Activated naive CD8-positive, alpha-beta T cell treated with anti-CD3 and anti-CD28 coated beads, Interleukin-2, amount 50 U/mL, for 16 hours (primary cell): ENCODE measurements around the gene BACE1.
"Not testable (repeated sequence)": the region's sequence is repeated elsewhere in the genome, so short reads cannot be mapped to it uniquely, and the experiment has no call there.

Source experiments
- DNase-seq: peaks from one replicate; pipeline ENCODE4 v3.0.0-alpha.2; 2020; ENCODE audit warnings: low read depth, low spot score

BACE1 gene

GRCh38 chr11:117273550-117274289 lies 42.3 kb downstream of the BACE1 start:
- DNase-seq = no peak

DNA sequence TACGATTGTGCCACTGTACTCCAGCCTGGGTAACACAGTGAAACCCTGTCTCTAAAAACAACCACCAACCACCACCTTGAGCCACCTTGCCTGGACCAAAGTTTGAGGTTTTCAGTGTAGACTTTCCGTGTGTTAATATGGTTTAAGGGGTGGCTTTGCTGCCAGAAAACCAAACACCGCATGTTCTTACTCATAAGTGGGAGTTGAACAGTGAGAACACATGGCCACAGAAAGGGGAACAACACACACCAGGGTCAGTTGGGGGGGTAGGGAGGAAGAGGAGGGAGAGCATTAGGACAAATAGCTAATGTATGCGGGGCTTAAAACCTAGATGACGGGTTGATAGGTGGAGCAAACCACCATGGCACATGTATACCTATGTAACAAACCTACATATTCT lies 43.9 kb downstream of the BACE1 start:
- DNase-seq = not testable (repeated sequence)

- no peak for DNase-seq
Observed at GRCh38 chr11:117271208-117271607, 44.8 kb downstream of the BACE1 start.

GRCh38 chr11:117269856-117270255 lies 46.2 kb downstream of the BACE1 start:
- DNase-seq = no peak

DNA sequence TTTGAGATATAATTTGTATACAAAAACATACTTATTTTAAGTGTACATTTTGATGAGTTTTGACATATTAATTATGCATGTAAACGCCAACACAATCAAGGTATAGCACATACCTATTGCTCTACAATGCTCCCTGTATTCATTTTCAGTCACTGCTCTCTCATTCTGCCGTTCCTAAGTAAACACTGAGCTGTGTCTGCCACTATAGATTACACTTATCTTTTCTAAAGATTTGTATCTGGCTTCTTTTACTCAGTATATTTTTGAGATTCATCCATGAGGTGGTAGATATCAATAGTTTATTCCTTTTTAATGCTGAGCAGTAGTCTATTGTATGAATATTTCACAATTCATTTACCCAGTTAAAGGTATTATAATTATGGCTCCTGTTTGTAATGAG lies 50.3 kb downstream of the BACE1 start:
- DNase-seq = no peak

GRCh38 chr11:117264624-117265323 lies 51.3 kb downstream of the BACE1 start:
- not testable (repeated sequence) for DNase-seq

- no peak for DNase-seq
Observed at GRCh38 chr11:117259417-117259816, 56.6 kb downstream of the BACE1 start.

DNA sequence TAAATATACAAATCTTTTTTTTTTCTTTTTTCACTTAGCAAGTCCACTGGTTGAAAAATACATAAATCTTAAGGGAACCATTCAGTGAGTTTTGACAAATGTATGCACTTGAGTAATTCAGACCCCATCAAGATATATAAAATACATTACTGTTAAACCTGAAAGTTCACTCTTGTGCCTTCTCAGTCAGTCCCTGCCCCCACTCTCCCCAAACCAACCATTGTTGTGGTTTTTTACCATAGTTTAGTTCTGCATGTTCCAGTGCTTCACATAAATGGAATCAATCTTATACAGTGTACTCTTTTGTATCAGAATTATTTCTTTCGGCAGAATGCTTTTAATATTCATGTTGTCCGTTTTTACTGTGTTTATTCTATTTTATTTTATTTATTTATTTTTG lies 57.5 kb downstream of the BACE1 start:
- DNase-seq = no peak

- DNase-seq = no peak
Observed at GRCh38 chr11:117256573-117256972, 59.5 kb downstream of the BACE1 start.

DNA sequence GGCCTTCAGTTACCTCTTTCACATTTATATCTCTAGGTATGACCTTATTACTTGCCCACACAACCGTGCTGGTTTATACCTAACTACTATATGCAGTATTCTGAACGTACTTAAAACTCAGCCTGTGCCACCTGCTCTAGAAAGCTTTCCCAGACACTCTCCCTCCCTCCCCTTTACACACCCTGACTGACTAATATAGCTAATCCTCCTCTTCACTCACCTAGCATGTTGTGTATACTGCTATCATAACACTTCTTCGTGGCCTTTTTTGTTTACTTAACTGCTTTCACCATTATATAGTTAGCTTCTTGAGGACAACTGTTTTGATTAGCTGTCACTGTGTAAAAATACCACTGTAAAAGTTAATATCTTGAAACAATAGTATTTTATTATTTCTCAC lies 60.1 kb downstream of the BACE1 start:
- no peak for DNase-seq

- DNase-seq = no peak
Observed at GRCh38 chr11:117251506-117251905, 64.5 kb downstream of the BACE1 start.

GRCh38 chr11:117249571-117249970 lies 66.5 kb downstream of the BACE1 start:
- DNase-seq = no peak

GRCh38 chr11:117248341-117248740 lies 67.7 kb downstream of the BACE1 start:
- no peak for DNase-seq

GRCh38 chr11:117239295-117239694 lies 76.8 kb downstream of the BACE1 start:
- DNase-seq = no peak

GRCh38 chr11:117238221-117238620 lies 77.8 kb downstream of the BACE1 start:
- DNase-seq = no peak
